ENCODE data around the gene FOXP1.

DNA sequence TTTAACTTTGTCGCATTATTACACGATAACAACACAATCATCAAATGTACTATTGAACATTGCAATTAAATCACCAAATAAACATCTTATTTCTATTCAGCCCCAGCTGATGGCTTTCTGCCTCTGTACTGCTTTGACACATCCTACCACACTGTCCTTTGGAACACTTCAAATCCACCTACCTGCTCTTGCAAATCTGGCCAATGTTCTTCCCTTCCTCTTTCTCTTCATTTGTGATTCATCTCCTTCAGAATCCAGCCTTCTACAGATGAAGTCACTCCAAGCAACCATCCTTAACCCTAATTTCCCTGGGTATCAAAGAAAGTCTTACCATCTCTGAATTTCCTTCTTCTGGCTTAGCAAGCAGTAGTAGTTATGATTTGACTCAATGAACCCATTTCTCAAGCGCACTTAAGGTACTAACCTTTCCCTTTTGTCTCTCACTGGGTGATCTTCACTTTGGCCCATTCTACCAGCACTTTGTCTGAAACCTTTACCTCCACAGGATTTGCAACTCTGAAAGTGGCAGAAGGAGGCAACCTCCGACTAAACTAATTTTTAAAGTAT is 502.9 kb downstream of the FOXP1 start:
- TF ChIP-seq, protein P1, sequence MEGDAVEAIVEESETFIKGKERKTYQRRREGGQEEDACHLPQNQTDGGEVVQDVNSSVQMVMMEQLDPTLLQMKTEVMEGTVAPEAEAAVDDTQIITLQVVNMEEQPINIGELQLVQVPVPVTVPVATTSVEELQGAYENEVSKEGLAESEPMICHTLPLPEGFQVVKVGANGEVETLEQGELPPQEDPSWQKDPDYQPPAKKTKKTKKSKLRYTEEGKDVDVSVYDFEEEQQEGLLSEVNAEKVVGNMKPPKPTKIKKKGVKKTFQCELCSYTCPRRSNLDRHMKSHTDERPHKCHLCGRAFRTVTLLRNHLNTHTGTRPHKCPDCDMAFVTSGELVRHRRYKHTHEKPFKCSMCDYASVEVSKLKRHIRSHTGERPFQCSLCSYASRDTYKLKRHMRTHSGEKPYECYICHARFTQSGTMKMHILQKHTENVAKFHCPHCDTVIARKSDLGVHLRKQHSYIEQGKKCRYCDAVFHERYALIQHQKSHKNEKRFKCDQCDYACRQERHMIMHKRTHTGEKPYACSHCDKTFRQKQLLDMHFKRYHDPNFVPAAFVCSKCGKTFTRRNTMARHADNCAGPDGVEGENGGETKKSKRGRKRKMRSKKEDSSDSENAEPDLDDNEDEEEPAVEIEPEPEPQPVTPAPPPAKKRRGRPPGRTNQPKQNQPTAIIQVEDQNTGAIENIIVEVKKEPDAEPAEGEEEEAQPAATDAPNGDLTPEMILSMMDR (IDR thresholded peaks at IDR 0.05) = no peak
- TF ChIP-seq POLR2A (IDR thresholded peaks at IDR 0.05) = no peak

Data from uterus (tissue), 2 donors.